HepG2 (cell line): ENCODE data around the gene HPCAL1. TPM values are rescaled to one million over a fixed set of nuclear protein-coding genes. Genes with fewer than 3 reads are reported as not detected.

ENCODE experiments used
- ATAC-seq: fragments of 200-7000 bp; cut with Tn5 transposase; 3 replicates; pipeline ENCODE4 v1.9.1; 2020; ENCODE audit warnings: mild to moderate bottlenecking, moderate library complexity
- BruUV-seq: library from RNA; stranded (reverse); fragments of 400-500 nt; replicated peaks from 2 replicates; lab custom pipeline; 2021; lab: Mats Ljungman, UMichigan
- CTCF ChIA-PET: fragments of 300-600 bp; formaldehyde crosslinking; extraction: SDS; loops from one replicate; lab custom pipeline; 2021; ENCODE audit warnings: low total read pairs, inconsistent platforms, low intra/inter-chr PET ratio; lab: Yijun Ruan, JAX
- POLR2A ChIA-PET: fragments of 350-600 bp; sonication (Branson Sonifier 250); formaldehyde crosslinking; loops from one replicate; lab custom pipeline; 2020; ENCODE audit warnings: antibody characterized with exemption, inconsistent platforms; lab: Yijun Ruan, JAX
- DNase-seq: peaks from one replicate; pipeline ENCODE4 v3.0.0-alpha.2; 2015; ENCODE audit warnings: low spot score
- FAIRE-seq: peaks from 3 replicates; lab custom pipeline; 2011; peaks lifted over from hg19 to GRCh38; lab: Jason Lieb, UNC
- H2AFZ ChIP-seq: one replicate; pipeline ENCODE4 v1.6.1; 2011; ENCODE audit warnings: low read length, inconsistent platforms
- H3K27ac ChIP-seq: fragments of 300-600 bp; 3 replicates; pipeline ENCODE4 v1.8.0; 2011; ENCODE audit warnings: mixed run types, mild to moderate bottlenecking, mixed read lengths, low read length, inconsistent platforms; ENCODE audit not compliant: insufficient read depth; ENCODE audit errors: extremely low read length
- H3K27me3 ChIP-seq, 2 experiments: fragments of 200-600 bp in 1 of 2; 2 replicates in 1 of 2; 3 replicates in 1 of 2; pipeline versions ENCODE4 v1.6.0 to v1.8.0; 2011; ENCODE audit warnings: low read length in 2 of 2, mild to moderate bottlenecking in 2 of 2, moderate library complexity in 2 of 2, inconsistent platforms in 1 of 2; ENCODE audit not compliant: insufficient read depth in 2 of 2, control insufficient read depth in 1 of 2
- H3K36me3 ChIP-seq, 2 experiments: fragments of 200-600 bp in 1 of 2; replicated peaks in 1 of 2; 2 replicates in 1 of 2; 3 replicates in 1 of 2; pipeline versions ENCODE4 v1.5.1 to v1.8.0; 2011; ENCODE audit warnings: low read length in 2 of 2, inconsistent platforms in 1 of 2; ENCODE audit not compliant: insufficient read depth in 2 of 2, control insufficient read depth in 1 of 2
- H3K4me1 ChIP-seq: 2 replicates; pipeline ENCODE4 v1.5.1; 2012; ENCODE audit warnings: low read length, inconsistent platforms; ENCODE audit not compliant: insufficient read depth
- H3K4me2 ChIP-seq: 2 replicates; pipeline ENCODE4 v1.6.0; 2011; ENCODE audit warnings: low read depth, low read length, inconsistent platforms
- H3K4me3 ChIP-seq, 3 experiments: fragments of 200-600 bp in 1 of 3; sonication (generic), shearing (Covaris generic) in 1 of 3; replicated peaks in 1 of 3; 2 replicates each; pipeline ENCODE4 v1.5.1; 2011 to 2016; ENCODE audit warnings: low read length in 3 of 3, inconsistent platforms in 2 of 3, low read depth in 2 of 3, mild to moderate bottlenecking in 2 of 3, control low read depth in 1 of 3, mixed read lengths in 1 of 3; ENCODE audit not compliant: insufficient read depth in 1 of 3
- H3K79me2 ChIP-seq: one replicate; pipeline ENCODE4 v1.6.1; 2011; ENCODE audit warnings: low read length, inconsistent platforms; ENCODE audit not compliant: insufficient read depth
- H3K9ac ChIP-seq: 2 replicates; pipeline ENCODE4 v1.6.0; 2011; ENCODE audit warnings: mild to moderate bottlenecking, low read depth, low read length, inconsistent platforms; ENCODE audit not compliant: insufficient read depth
- H3K9me3 ChIP-seq: 2 replicates; pipeline ENCODE4 v1.5.1; 2012; ENCODE audit warnings: mild to moderate bottlenecking, low read length
- H4K20me1 ChIP-seq: 2 replicates; pipeline ENCODE4 v1.6.0; 2011; ENCODE audit warnings: inconsistent platforms, mild to moderate bottlenecking, low read length, moderate library complexity; ENCODE audit not compliant: insufficient read depth
- DDIT3 ChIP-seq: sonication (generic); formaldehyde crosslinking; IDR thresholded peaks from 2 replicates; pipeline ENCODE4 v1.4.0; 2020; ENCODE audit warnings: mild to moderate bottlenecking, missing genetic modification reagents
- MXD1 ChIP-seq: sonication (generic); formaldehyde crosslinking; IDR thresholded peaks from 2 replicates; pipeline ENCODE4 v1.4.0; 2020; ENCODE audit warnings: mild to moderate bottlenecking, missing genetic modification reagents
- SATB2 ChIP-seq: sonication (generic); formaldehyde crosslinking; IDR thresholded peaks from 2 replicates; pipeline ENCODE4 v1.5.0; 2020; ENCODE audit warnings: missing genetic modification reagents
- SMC3 ChIP-seq: IDR thresholded peaks from 2 replicates; pipeline ENCODE4 v1.6.1; 2011; ENCODE audit warnings: low read length, improper control_type of control experiment
- STAG1 ChIP-seq: sonication (generic); formaldehyde crosslinking; IDR thresholded peaks from 2 replicates; pipeline ENCODE4 v1.4.0; 2020; ENCODE audit warnings: missing genetic modification reagents
- ZNF891 ChIP-seq: sonication (generic); formaldehyde crosslinking; IDR thresholded peaks from 2 replicates; pipeline ENCODE4 v1.5.0; 2020; ENCODE audit warnings: mild to moderate bottlenecking, missing genetic modification reagents
- WGBS: methylation state at CpG from one replicate; pipeline ENCODE4 v1.1.6; 2017; ENCODE audit warnings: low lambda C conversion rate; 5-methylcytosine and 5-hydroxymethylcytosine counted together
- in situ Hi-C: cut with HindIII; loops from 2 replicates; pipeline ENCODE4 v1.10.0; 2017; ENCODE audit warnings: low pct_unique_long_range_greater_than_20kb; ENCODE audit not compliant: extremely low pct_ligation_motif_present
- intact Hi-C: fragments of 100-400 bp; cut with micrococcal nuclease; formaldehyde crosslinking; loops from one replicate; pipeline ENCODE4 v1.10.0; 2022; ENCODE audit not compliant: unreplicated experiment
- polyA plus RNA-seq, 8 experiments: library from polyadenylated mRNA; depleted of rRNA in 3 of 8; stranded (reverse) in 7 of 8; unstranded in 1 of 8; fragments of >200 nt; fragmentation: Illumina TruSeq in 4 of 8; extraction: Trizol in 4 of 8; gene quantifications; 2 replicates each; pipeline versions ENCODE4 v1.2.1 to v1.2.3, GENCODE V29; 2011 to 2016; ENCODE audit warnings: low read depth in 4 of 8, missing spikeins in 1 of 8, mixed read lengths in 1 of 8; ENCODE audit not compliant: insufficient read depth in 1 of 8
- total RNA-seq, 5 experiments: library from RNA; depleted of rRNA; stranded (reverse); fragments of >200 nt; fragmentation: Illumina TruSeq; extraction: Trizol; gene quantifications; 2 replicates each; pipeline ENCODE4 v1.2.3, GENCODE V29; 2016; ENCODE audit warnings: low read depth in 1 of 5
- TF ChIP-seq, protein P1 (sequence below): sonication (generic); formaldehyde crosslinking; IDR thresholded peaks from 2 replicates; pipeline ENCODE4 v1.5.0; 2020; ENCODE audit warnings: mild to moderate bottlenecking, missing genetic modification reagents, moderate library complexity
- TF ChIP-seq, protein P2 (sequence below): sonication (generic); formaldehyde crosslinking; IDR thresholded peaks from 2 replicates; pipeline ENCODE4 v1.4.0; 2020; ENCODE audit warnings: missing genetic modification reagents

The HPCAL1 gene
- total and polyA plus RNA-seq, 2 of the 13 experiments (the other 11 are each of a cell fraction or from before 2014, with no cell fraction given): 29.5 to 29.9 TPM

- intact Hi-C loops (loop anchor here (10.0 kb wide), 1 partner anchor 197 kb away; no protein-coding TSS in a partner anchor), in situ Hi-C loops (no loop called here)
- H4K20me1 ChIP-seq: no peaks in the 10 kb centered on the region
- no peaks in the 10 kb centered on the region for H3K79me2 ChIP-seq
- no peak overlapping the region for H2AFZ ChIP-seq
- no peaks in the 10 kb centered on the region for H3K36me3 ChIP-seq
- TF ChIP-seq, protein P1, sequence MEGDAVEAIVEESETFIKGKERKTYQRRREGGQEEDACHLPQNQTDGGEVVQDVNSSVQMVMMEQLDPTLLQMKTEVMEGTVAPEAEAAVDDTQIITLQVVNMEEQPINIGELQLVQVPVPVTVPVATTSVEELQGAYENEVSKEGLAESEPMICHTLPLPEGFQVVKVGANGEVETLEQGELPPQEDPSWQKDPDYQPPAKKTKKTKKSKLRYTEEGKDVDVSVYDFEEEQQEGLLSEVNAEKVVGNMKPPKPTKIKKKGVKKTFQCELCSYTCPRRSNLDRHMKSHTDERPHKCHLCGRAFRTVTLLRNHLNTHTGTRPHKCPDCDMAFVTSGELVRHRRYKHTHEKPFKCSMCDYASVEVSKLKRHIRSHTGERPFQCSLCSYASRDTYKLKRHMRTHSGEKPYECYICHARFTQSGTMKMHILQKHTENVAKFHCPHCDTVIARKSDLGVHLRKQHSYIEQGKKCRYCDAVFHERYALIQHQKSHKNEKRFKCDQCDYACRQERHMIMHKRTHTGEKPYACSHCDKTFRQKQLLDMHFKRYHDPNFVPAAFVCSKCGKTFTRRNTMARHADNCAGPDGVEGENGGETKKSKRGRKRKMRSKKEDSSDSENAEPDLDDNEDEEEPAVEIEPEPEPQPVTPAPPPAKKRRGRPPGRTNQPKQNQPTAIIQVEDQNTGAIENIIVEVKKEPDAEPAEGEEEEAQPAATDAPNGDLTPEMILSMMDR (CRISPR knock-in tag): peak; percentile 62
- TF ChIP-seq DDIT3 (CRISPR knock-in tag): no peak
- no peak for TF ChIP-seq ZNF891 (CRISPR knock-in tag)
- peak; percentile 47 for TF ChIP-seq STAG1 (CRISPR knock-in tag)
- no peak for TF ChIP-seq MXD1 (CRISPR knock-in tag)
- TF ChIP-seq, protein P2, sequence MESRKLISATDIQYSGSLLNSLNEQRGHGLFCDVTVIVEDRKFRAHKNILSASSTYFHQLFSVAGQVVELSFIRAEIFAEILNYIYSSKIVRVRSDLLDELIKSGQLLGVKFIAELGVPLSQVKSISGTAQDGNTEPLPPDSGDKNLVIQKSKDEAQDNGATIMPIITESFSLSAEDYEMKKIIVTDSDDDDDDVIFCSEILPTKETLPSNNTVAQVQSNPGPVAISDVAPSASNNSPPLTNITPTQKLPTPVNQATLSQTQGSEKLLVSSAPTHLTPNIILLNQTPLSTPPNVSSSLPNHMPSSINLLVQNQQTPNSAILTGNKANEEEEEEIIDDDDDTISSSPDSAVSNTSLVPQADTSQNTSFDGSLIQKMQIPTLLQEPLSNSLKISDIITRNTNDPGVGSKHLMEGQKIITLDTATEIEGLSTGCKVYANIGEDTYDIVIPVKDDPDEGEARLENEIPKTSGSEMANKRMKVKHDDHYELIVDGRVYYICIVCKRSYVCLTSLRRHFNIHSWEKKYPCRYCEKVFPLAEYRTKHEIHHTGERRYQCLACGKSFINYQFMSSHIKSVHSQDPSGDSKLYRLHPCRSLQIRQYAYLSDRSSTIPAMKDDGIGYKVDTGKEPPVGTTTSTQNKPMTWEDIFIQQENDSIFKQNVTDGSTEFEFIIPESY (CRISPR knock-in tag): peak; percentile 72; the same call in 1 of the 2 replicates
- no peak for TF ChIP-seq SATB2
- TF ChIP-seq SMC3: peak; percentile 27; the same call in 1 of the 2 replicates
- DNase-seq: no peak
- POLR2A ChIA-PET: interaction anchor here (0.6 kb wide), 1 partner anchor 8 kb away, joined by 3 read pairs; no protein-coding TSS in a partner anchor
- CTCF ChIA-PET: no interaction called here
- H3K4me3 ChIP-seq: no peak overlapping the region
- no peak overlapping the region for H3K27ac ChIP-seq
- no peak overlapping the region for H3K9ac ChIP-seq
- peaks cover 4 to 54% of the 10 kb centered on the region in 2 experiments; a peak in 4 of 5 replicates for H3K27me3 ChIP-seq
- no peak for FAIRE-seq
- ATAC-seq: peak; percentile 79
- WGBS: 50% methylated on average over 14 of the region's 15 CpGs
- no peaks in the 10 kb centered on the region for H3K9me3 ChIP-seq
- no TSS peak for BruUV-seq
- no peak overlapping the region for H3K4me2 ChIP-seq
- peaks cover 7% of the 10 kb centered on the region; the same call in 1 of the 2 replicates for H3K4me1 ChIP-seq
Measured at GRCh38 chr2:10467401-10467800, 164.7 kb downstream of the HPCAL1 start.
